GM20431 (cell line): ENCODE results near the gene TTLL5.

Experiments
- in situ Hi-C: fragments of 300-500 bp; cut with MseI, MboI; formaldehyde crosslinking; loops from one replicate; pipeline ENCODE4 v1.15.0; 2020; ENCODE audit warnings: low sequenced_read_pairs; ENCODE audit not compliant: unreplicated experiment

Gene TTLL5

GRCh38 chr14:75849300-75849895 is 188.4 kb downstream of the TTLL5 start:
- in situ Hi-C loops = no loop called here

DNA sequence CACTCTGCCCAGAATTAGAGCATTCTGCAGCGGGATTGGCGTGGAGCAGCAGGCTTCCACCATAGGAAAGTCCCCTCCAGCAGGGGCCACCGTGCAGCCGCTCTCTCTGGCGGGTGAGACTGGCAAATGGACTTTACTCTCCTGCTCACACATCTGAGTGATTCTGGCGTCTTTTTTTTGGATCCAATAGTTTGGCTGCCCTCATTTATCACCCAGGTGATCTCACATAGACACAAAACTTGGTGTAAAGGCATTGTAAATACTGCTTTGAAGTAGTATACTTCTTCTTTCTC is 190.5 kb downstream of the TTLL5 start:
- in situ Hi-C loops = no loop called here

- in situ Hi-C loops = no loop called here
These were observed 193.2 kb downstream of the TTLL5 start for GRCh38 chr14:75854111-75854799.

DNA sequence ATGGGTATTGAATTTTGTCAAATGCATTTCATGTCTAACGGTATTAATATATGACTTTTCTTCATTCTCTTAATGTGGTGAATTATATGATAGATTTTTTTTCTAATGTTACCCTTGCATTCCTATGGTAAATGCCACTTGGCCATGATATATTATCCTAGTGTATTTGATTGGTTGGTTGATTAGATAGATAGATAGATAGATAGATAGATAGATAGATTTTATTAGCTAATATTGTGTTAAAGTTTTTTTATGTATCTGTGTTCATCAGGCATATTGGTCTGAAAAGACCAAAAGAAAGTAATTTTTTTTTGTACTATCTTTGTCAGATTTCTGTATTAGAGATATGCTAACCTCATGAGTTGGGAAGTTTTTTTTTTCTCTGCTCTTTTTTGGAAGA is 196.2 kb downstream of the TTLL5 start:
- in situ Hi-C loops = no loop called here

- in situ Hi-C loops = no loop called here
These were observed 197.3 kb downstream of the TTLL5 start for GRCh38 chr14:75858362-75858761.

DNA sequence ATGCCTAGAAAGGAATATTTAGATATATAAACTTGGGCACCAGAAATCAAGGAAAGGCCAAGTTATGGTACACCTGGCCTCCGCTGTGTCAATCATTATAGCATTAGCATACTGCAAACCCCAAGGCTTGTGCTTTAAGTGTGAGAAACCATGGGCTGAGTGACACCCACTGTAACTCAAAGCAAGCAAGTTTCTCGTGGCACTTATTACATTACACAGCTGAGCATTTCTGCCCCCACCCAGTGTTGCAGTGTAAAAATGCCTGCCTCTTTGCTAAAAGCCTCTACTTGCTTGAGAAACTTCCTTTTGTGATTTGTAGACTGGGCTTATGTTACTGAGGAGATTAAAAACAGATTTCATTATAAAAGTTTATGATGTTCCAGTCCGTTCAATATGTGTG is 198.7 kb downstream of the TTLL5 start:
- in situ Hi-C loops = no loop called here

DNA sequence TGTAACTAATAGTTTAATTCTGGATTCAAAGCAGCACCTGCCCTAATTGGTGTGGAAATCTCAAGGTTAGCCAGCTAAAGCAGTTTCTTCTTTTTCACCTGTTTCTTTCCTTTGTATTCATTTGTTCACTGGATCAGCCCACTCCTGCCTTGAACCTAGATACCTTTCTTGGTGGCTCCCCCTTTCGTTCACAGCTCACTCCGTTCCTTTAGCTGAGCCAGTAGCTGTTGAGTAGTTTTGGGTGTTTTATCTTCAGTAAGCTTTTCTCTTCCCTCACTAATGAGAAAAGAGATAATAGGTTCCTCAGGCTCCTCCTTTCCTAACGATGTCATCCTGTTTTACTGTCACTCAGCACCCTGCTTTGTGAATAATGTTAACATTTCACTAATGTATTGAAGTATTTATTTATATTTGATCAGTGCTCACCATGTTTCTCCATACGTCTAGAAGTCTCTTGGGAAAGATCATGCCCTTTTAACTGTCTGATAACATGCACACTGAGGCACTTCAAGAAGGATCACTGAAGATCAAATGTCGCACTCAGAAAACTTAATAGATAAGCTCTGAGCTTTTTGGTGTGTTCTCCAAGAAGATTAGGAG is 199.6 kb downstream of the TTLL5 start:
- in situ Hi-C loops = no loop called here

DNA sequence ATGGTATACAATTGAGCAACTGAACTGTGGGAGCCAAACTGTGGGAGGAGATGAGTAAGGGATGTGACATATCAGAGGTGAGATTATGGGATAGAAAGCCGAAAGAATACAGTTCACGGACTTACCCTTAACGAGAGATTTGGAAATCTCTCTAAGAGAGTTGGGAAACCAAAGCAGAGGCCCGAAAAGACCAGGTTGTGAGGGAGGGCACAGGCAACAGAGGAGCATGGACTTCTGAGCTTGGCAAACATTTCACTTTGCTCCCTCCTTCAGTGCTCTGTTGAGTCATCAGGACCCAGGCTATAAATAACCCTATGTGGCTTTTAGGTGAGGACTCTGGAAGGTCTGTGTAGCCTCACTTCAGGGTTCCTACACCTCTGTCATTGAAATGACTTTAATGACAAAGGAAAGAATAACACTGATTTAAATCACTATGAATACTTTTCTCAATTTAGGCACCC is 200.1 kb downstream of the TTLL5 start:
- in situ Hi-C loops = no loop called here

GRCh38 chr14:75863221-75863620 is 202.2 kb downstream of the TTLL5 start:
- in situ Hi-C loops = no loop called here

- in situ Hi-C loops = no loop called here
These were observed 203.3 kb downstream of the TTLL5 start for GRCh38 chr14:75864352-75864751.

GRCh38 chr14:75865531-75865930 is 204.5 kb downstream of the TTLL5 start:
- in situ Hi-C loops = no loop called here

DNA sequence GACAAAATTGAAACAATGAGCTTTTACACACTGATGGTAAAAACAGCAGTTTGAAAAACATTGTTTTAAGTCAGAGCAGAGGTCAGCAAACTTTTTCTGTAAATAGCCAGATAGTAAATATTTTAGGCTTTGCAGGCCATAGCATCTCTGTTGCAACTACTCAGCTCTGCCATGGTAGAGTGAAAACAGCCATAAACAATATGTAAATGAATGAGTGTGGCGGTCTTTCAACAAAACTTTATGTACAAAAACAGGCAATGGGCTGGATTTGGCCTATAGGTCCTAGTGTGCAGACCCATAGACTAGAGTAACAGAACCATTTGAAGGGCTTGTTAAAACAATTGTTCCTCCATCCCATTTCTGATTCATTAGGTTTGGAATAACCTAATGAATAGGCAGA is 205.9 kb downstream of the TTLL5 start:
- in situ Hi-C loops = no loop called here

GRCh38 chr14:75871181-75871880 is 210.3 kb downstream of the TTLL5 start:
- in situ Hi-C loops = no loop called here

GRCh38 chr14:75875958-75876357 is 214.9 kb downstream of the TTLL5 start:
- in situ Hi-C loops = no loop called here

DNA sequence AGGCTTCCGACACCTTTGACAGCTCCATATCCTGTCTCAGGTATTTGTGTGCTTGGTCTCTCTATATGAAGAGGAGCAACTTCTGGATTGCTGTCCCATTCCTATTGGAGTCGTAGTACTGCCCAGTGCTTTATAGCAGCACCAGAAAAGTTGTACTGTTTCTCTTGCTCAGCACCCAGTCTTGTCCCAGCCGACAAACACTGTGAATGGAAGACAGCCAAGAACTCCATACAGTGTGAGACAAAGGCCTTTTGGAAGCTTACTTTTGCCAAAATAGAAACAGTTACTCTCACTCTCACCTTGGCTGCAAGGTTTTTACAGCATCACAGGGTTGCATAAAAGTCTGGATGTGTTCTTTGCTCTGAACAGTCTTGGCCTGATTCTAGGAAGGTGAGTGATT is 215.5 kb downstream of the TTLL5 start:
- in situ Hi-C loops = no loop called here

- in situ Hi-C loops = no loop called here
These were observed 216.2 kb downstream of the TTLL5 start for GRCh38 chr14:75877292-75877691.

- in situ Hi-C loops = no loop called here
These were observed 216.8 kb downstream of the TTLL5 start for GRCh38 chr14:75877884-75878283.

GRCh38 chr14:75879031-75879430 is 218.0 kb downstream of the TTLL5 start:
- in situ Hi-C loops = no loop called here

- in situ Hi-C loops = no loop called here
These were observed 219.5 kb downstream of the TTLL5 start for GRCh38 chr14:75880512-75880911.

DNA sequence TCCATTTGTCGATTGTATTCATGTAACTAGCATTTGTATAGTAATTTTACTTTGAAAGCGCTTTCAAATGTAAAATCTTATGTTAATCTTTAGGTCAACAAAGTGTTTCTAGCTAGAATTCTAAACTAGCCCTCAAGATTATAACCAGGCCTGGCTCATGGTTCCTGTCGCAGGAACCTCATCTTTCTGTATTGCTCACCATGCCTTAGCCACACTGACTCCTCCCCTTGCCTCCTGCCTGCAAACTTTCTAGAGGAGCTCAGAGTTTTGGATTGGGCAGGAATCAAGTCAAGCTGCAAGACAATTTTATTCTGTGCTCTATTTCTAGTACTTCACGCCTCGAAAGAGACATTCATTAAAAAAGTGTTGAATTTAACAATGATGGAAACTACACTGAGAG is 220.9 kb downstream of the TTLL5 start:
- in situ Hi-C loops = no loop called here

- in situ Hi-C loops = no loop called here
These were observed 223.2 kb downstream of the TTLL5 start for GRCh38 chr14:75884198-75884611.
